ENCODE measurements around the gene RIMS3. TPM values are rescaled to one million over a fixed set of nuclear protein-coding genes. Genes with fewer than 3 reads are reported as not detected.

The RIMS3 gene
- total RNA-seq, 3 donors from 2014 or later = 0.64 to 4.4 (median 2.6) TPM

DNA sequence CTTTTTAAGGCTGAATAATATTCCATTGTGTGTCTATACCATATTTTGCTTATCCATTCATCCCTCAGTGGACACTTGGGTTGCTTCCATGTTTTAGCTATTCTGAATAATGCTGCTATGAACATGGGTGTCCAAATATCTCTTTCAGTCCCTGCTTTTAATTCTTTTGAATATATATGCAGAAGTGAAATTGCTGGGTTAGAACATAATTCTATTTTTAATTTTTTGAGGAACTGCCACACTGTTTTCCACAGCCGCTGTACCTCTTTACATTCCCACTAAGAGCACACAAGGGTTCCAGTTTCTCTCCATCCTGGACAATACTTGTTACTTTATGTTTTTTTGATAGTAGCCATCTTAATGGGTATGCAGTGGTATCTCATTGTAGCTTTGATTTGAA, 65.6 kb downstream of the RIMS3 start:
- H3K9me3 ChIP-seq = no peaks in the 10 kb centered on the region
- no peaks in the 10 kb centered on the region for H3K36me3 ChIP-seq
- DNase-seq (ENCODE audit: low spot score in 2 of 2) = no peak
- intact Hi-C loops (cut with DNase I; ENCODE audit: low total_unique reads) = no loop called here
- no peaks in the 10 kb centered on the region for H3K27me3 ChIP-seq
- no peak overlapping the region for H3K4me3 ChIP-seq
- no peak for TF ChIP-seq POLR2A (IDR thresholded peaks at IDR 0.05)
- no peak for TF ChIP-seq POLR2AphosphoS5 (IDR thresholded peaks at IDR 0.05)
- TF ChIP-seq, protein P1, sequence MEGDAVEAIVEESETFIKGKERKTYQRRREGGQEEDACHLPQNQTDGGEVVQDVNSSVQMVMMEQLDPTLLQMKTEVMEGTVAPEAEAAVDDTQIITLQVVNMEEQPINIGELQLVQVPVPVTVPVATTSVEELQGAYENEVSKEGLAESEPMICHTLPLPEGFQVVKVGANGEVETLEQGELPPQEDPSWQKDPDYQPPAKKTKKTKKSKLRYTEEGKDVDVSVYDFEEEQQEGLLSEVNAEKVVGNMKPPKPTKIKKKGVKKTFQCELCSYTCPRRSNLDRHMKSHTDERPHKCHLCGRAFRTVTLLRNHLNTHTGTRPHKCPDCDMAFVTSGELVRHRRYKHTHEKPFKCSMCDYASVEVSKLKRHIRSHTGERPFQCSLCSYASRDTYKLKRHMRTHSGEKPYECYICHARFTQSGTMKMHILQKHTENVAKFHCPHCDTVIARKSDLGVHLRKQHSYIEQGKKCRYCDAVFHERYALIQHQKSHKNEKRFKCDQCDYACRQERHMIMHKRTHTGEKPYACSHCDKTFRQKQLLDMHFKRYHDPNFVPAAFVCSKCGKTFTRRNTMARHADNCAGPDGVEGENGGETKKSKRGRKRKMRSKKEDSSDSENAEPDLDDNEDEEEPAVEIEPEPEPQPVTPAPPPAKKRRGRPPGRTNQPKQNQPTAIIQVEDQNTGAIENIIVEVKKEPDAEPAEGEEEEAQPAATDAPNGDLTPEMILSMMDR (IDR thresholded peaks at IDR 0.05) = no peak
- H3K4me1 ChIP-seq = no peaks in the 10 kb centered on the region
- H3K27ac ChIP-seq = no peak overlapping the region

DNA sequence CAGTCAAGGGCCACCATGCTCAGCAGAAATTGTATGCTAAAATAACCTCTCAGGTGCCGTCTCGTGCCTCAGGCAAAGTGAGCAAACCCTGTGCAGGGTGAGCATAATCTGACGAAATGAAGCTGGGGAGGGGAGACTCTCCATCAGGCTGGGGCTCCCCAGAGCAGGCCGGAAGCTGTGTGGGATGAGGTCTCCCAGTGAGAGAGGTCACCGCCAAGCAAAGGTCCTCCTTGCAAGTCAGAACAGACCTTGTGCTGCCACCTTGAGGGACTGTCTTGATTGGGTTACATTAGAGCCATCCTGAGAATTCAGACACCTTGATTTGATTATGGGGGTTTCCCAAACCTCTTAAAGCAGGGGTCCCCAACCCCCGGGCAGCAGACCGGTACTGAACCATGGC, 69.9 kb downstream of the RIMS3 start:
- no peak for DNase-seq (ENCODE audit: low spot score in 2 of 2)
- H3K36me3 ChIP-seq = no peaks in the 10 kb centered on the region
- H3K4me1 ChIP-seq = no peaks in the 10 kb centered on the region
- H3K27me3 ChIP-seq = no peaks in the 10 kb centered on the region
- no peaks in the 10 kb centered on the region for H3K9me3 ChIP-seq
- H3K4me3 ChIP-seq = no peak overlapping the region
- TF ChIP-seq, protein P1 (IDR thresholded peaks at IDR 0.05) = no peak
- TF ChIP-seq POLR2AphosphoS5 (IDR thresholded peaks at IDR 0.05) = no peak
- TF ChIP-seq POLR2A (IDR thresholded peaks at IDR 0.05) = no peak
- no peak overlapping the region for H3K27ac ChIP-seq
- intact Hi-C loops (cut with DNase I; ENCODE audit: low total_unique reads) = no loop called here

DNA sequence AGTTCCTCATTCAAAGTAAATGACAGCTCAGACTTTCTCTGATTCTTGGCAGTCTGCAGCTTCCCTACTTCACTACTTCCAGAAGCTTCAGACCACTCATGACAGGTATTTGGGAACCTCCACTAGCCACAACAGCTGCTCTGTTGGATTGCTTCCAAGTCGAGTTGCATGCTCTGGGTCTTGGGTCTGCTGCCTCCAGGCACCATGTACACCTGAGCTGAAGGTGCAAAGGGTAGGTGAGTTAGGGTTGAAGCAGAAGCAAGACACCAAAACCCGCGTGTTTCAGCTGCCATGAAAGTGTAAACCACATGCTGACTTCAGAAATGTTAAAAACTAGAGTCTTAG, 71.3 kb downstream of the RIMS3 start:
- TF ChIP-seq POLR2A (IDR thresholded peaks at IDR 0.05) = no peak
- TF ChIP-seq, protein P1 (IDR thresholded peaks at IDR 0.05) = no peak
- intact Hi-C loops (cut with DNase I; ENCODE audit: low total_unique reads) = no loop called here
- H3K4me1 ChIP-seq = no peaks in the 10 kb centered on the region
- H3K27ac ChIP-seq = no peak overlapping the region
- no peak for DNase-seq (ENCODE audit: low spot score in 2 of 2)
- no peaks in the 10 kb centered on the region for H3K9me3 ChIP-seq
- no peak overlapping the region for H3K4me3 ChIP-seq
- no peaks in the 10 kb centered on the region for H3K36me3 ChIP-seq
- H3K27me3 ChIP-seq = no peaks in the 10 kb centered on the region

DNA sequence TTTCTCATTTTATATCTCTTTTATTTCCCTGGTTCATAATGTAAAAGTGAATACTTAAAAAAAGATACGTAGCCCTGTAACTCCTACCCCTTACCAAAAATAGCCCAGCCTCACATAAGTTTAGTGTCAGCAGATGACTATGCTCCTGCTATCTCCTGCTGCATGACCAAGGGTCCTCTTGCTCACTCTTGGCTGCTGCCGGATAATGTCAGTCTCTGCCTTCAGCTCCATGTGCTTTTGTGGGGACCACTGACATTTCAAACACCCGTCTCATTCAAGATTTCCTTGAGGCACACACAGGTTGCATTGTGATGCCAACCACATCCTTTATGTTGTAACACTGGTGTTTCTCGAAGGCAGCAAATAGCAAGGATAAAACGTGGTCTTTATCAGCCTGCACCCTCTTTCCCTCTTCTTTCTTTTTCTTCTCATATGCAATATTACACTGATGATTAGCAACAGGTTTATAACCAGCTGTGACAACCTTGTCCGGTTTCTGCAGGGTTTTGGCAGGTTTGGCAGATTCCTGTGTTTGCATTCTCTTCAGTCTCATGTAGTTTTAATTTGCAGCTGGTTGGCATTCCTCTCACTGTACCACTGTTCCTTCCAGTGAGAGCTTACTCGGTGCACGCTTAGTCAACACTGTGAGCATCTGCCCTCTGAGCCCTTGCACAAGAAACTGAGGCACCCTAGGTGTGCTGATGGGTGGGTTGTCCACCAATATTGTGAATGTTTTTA, 71.9 kb downstream of the RIMS3 start:
- DNase-seq (ENCODE audit: low spot score in 2 of 2) = no peak
- Histone ChIP-seq H3K4me1 (no peaks in the 10 kb centered on the region), H3K27ac (no peak overlapping the region), H3K9me3 (no peaks in the 10 kb centered on the region), H3K4me3 (no peak overlapping the region), H3K36me3 (no peaks in the 10 kb centered on the region), H3K27me3 (no peaks in the 10 kb centered on the region)
- TF ChIP-seq POLR2AphosphoS5 (IDR thresholded peaks at IDR 0.05) (no peak), POLR2A (IDR thresholded peaks at IDR 0.05) (no peak)
- TF ChIP-seq, protein P1 (IDR thresholded peaks at IDR 0.05) = no peak
- intact Hi-C loops (cut with DNase I; ENCODE audit: low total_unique reads) = no loop called here

DNA sequence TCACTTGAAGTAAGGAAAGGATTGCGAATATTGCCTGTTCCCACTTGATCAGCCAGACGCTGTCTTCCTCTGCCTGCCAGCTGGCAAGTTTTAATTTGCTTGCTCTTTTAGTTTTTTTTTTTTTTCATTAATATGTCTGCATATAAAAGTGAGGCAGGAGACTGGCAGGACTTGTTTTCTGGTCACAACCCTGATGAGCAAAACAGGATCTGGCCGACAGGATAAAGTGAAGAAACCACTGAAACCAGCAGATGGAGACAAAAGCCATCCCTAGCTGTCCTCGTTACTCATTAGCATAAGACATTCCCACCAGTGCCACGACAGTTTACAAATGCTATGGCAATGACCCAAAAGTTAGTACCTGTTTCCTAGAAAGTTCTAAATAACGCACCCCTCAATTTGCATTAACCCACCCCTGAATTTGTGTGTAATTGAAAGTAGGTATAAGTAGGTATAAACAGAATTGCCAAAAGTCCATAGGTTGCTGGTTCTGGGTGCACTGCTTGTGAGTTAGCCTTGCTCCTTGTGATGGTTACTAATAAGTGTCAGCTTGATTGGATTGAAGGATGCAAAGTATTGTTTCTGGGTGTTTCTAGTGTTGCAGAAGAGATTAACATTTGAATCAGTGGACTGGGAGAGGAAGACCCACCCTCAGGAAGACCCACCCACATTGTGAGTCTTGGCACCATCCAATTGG, 73.2 kb downstream of the RIMS3 start:
- Histone ChIP-seq H3K4me3 (no peak overlapping the region), H3K4me1 (no peaks in the 10 kb centered on the region), H3K9me3 (no peaks in the 10 kb centered on the region), H3K36me3 (no peaks in the 10 kb centered on the region), H3K27me3 (no peaks in the 10 kb centered on the region), H3K27ac (peak overlapping the region in 1 of 2 donors; percentile 51)
- DNase-seq (ENCODE audit: low spot score in 2 of 2) = peak in 1 of 2 donors; percentile 75
- TF ChIP-seq POLR2AphosphoS5 (IDR thresholded peaks at IDR 0.05) (peak in 1 of 3 donors; percentile 29), POLR2A (IDR thresholded peaks at IDR 0.05) (no peak)
- TF ChIP-seq, protein P1 (IDR thresholded peaks at IDR 0.05) = peak in 2 of 3 donors; percentile 42 to 67
- intact Hi-C loops (cut with DNase I; ENCODE audit: low total_unique reads) = no loop called here
